Dermis microvascular lymphatic vessel endothelial cell (primary cell): ENCODE data around the gene RORC. TPM values are rescaled to one million over a fixed set of nuclear protein-coding genes. Genes with fewer than 3 reads are reported as not detected.

ENCODE experiments used
- DNase-seq, 2 donors: peaks; one replicate each; pipeline versions ENCODE4 v3.0.0 to v3.0.0-alpha.2; 2010; ENCODE audit warnings: low read depth in 2 of 2
- total RNA-seq: library from RNA; depleted of rRNA; stranded (reverse); fragments of >200 nt; gene quantifications from 2 replicates; pipeline ENCODE4 v1.2.1, GENCODE V29; 2014

RORC gene
- total RNA-seq, 1 donor from 2014 or later = not detected

GRCh38 chr1:151827853-151828252 is 3.7 kb downstream of the RORC start:
- no peak for DNase-seq

DNA sequence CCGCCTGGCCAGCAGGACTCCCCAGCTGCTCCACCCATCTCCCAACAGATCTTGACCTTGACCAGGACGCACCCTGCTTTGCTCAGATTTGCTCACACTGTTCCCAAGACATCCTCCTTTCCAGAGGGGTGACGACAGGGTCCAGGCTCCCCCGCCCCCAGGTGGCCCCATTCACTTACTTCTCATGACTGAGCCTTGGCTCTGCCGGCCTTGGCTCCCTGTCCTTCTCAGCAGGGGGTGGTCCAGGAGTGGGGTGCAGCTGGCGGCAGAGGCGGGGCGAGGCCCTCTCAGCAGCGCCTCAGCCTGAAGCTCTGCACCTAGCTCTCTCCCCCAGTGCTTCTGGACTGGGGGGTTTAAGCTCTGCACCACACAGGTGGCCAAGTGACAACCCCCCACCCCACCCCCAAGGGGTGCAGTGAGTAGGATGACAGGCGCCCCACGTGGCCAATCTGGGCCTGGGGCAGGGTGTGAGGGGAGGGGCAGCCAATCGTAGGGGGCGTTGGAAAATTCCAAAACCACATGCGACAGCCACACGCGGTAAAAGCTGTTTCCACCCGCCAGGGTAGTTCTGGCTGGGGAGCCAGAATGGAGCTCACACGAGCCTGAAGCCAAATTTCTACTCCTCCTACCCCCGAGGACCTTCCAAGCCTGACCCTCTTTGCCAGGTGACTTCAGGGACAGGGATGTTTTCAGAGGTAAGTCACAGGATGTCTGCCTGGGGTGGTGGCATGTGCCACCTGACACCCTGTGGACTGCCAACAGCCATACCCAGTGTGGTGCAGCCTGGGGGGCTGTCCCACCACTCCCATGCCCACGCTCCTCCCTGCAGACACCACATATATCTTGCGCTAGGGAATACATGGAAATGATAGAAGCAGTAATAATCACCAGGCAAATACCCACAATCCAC is 5.6 kb downstream of the RORC start:
- no peak for DNase-seq

- DNase-seq = no peak
These were observed 6.4 kb downstream of the RORC start for GRCh38 chr1:151825204-151825603.

DNA sequence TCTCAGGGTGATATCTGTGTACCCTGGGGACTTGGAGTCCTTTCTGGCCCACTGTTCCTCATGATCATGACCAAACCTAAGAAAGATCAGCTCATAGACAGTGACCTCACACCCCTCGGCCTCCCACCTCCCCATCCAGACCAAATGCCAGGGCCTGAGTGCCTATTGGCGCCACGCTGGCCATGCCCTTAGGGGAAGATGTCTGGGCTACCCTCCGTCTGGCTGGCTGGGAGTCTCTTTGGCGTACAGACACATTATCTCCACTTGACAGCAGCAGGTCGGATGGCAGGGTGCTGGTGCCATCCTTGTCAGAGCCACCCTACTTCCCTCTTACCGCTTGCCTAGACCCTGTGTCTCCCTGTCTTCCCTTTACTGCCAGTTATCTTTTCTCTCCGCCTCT is 8.4 kb downstream of the RORC start:
- DNase-seq = no peak

- no peak for DNase-seq
These were observed 9.2 kb downstream of the RORC start for GRCh38 chr1:151822404-151822803.

GRCh38 chr1:151820940-151821339 is 10.7 kb downstream of the RORC start:
- no peak for DNase-seq

DNA sequence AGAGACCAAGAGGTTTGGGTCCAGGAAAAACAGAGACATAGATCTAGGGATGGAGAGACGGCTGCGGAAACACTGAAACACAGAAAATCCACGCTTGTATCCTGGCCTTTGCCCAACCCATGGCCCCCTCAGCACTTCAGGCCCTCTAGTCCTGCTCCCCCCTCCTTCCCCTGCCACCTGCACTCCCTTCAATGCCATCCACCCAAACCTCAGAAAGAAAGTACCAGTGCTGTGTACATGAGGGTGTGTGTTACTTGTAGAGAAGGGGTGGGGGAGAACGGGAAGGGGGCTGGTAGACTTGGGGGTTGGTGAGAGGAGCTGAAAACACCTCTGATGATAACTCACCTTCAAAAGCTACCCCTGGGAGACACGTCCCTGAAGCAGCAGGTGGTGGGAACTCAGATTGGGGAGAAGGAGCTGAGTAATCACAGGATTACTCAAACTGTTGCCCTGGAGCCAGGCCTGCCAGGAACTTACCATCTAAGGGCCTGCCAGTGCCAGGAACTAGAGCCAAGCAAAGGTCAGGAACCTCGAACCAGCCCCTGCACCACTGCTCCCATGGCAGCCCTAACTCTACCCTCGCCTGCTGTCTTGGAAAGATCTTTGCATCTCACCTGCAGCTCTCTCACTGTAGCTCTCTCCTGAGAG is 11.5 kb downstream of the RORC start:
- DNase-seq = no peak

GRCh38 chr1:151819227-151819835 is 12.3 kb downstream of the RORC start:
- DNase-seq = no peak

DNA sequence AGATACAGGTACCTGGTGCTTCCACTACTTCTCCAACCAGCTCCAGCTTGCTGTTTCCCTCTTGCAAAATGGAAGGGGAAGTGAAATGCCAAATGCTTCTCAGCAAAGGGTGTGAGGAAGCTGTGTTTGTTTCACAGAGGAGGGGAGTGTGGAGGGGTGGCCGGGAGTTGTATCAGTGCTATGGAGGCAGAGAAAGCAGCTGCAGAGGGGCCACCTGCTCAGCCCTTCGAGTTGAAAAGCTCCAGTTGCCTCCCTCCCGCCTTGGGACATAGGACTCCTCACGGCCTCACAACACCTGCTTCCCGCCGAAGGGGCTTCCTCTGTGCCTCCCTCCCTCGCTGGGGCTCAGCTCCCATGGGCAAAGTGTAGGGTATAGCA is 14.3 kb downstream of the RORC start:
- DNase-seq = no peak

DNA sequence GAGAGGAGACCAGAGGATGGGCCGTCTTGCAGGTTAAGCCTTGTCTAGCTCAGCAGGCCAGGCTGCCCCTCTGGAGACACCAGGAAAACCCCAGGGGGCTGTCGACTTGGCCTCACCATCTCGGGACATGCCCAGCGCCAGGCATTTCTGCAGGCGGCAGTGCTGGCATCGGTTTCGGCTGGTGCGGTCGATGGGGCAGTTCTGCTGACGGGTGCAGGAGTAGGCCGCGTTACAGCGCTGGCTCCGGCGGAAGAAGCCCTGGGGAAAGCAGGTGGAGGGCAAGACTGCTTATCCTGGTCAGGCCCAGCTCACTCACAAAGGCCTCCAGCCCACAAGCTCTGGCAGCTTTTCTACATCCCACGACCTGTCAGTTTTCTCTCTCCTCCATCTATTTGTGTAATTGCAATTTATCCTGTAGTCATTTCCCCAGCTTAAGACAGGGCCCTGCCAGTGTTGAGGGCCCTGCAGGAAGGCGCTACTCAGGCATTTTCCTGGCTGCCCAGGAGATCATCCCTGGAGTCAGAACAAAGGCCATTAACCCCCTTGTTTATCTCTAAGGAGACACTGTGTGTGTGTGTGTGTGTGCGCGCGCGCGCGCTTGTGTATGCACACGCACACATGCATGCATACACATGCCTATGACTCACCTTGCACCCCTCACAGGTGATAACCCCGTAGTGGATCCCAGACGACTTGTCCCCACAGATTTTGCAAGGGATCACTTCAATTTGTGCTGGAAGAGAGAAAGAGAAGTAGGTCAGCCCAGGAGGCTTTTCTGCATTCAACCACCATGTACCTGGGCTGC is 14.9 kb downstream of the RORC start:
- no peak for DNase-seq

GRCh38 chr1:151815716-151816327 is 15.8 kb downstream of the RORC start:
- DNase-seq = no peak

GRCh38 chr1:151814971-151815545 is 16.5 kb downstream of the RORC start:
- DNase-seq = no peak

DNA sequence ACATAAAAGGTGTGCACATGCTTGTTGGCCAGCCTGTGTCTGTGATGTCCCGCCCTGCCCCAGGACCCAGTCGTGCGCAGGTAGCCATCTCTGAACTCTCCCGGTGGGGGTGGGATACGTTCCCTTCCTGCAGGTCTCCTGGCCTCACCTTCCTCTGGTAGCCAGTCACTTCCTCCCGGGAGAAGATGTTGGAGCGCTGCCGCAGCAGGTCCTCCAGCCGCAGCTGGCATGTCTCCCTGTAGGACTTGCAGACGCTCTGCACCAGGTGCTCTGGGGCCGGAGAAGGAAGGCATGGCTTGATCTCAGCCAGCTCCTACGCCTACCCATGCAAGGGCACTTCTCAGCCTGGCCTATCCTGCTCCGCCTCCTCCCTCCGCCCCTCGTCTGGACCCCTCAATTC is 17.2 kb downstream of the RORC start:
- DNase-seq = no peak

DNA sequence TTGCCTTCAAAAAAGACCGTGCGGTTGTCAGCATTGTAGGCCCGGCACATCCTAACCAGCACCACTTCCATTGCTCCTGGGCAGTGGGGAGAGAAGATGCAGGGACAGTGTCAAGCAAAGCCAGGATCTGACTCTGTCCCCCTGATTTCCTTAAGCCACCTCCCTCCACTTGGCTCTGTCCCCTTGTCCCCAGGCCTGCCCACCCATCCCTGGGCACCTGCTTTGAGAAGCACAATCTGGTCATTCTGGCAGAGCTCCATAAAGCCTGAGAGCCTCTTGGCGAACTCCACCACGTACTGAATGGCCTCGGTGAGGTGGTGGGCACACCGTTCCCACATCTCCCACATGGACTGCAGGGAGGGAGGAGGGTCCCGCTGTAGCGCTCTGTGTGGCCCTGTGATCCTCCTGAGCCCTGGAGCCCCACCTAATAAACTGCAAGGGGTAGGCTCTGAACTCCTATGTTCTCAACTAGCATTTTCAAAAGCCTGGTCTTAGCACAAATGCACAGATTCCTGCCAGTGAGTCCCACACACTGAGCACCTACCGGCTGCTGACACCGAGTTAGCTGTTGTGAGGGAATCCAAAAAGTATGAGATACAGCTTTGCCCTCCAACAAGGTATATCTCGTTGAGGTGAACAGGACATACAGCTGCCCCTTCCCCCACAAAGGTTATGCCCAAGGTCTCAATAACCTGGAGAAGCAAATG is 18.2 kb downstream of the RORC start:
- no peak for DNase-seq

- DNase-seq = no peak
These were observed 20.4 kb downstream of the RORC start for GRCh38 chr1:151811181-151811580.

DNA sequence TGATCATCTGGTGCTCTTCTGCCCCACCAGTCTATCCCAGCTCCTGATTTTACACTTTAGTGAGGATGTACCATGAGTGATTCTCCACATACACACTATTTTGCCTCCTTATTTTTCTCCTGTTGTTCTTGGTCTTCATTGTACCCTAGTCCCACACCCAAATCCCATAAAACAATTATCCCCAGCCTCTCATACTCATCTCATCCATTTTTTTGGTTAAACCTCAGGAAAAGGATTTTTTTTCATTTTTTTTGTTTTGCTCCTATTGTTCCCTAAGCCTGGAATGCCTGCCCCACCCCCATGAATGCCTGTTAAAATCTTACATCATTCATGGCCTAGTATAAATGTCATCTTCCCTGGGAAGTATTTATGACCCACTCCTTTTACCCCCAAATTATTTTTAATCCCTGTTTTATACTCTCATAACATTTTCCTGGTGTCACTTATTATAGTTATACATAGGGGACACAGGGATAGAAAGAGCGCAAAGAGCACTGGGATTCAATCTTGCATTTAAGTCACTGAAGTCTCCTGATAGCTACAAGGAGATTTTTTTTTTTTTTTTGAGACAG is 21.5 kb downstream of the RORC start:
- no peak for DNase-seq

DNA sequence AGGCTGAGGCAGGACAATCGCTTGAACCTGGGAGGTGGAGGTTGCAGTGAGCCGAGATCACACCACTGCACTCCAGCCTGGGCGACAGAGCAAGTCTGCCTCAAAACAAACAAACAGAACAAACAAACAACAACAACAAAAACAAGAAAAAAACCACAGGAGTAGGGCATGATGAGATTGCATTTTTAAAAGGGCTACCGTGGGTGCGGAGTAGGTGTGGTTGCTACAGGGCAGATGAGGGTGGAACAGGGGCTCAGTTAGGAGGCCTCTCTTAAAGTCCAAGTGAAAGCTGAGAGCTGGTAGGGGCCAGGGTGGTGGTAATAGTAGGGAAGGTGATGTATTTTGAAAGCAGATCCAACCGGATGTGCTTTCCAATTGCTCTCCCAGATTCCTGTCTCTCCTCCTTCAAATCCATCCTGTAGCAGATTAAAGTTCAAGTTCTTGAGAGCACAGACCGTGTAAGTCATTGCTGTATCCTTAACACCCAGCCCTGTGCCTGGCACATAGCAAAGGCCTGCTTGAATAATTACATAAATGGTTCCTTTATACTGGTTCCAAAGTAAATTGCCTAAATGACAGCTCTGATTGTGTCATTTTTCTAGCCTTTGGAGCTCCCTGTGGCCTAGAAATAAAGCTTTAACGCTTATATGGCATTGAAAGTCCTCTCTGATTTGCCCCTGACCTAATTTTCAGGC is 22.2 kb downstream of the RORC start:
- DNase-seq = no peak

GRCh38 chr1:151807766-151808165 is 23.8 kb downstream of the RORC start:
- DNase-seq = no peak

DNA sequence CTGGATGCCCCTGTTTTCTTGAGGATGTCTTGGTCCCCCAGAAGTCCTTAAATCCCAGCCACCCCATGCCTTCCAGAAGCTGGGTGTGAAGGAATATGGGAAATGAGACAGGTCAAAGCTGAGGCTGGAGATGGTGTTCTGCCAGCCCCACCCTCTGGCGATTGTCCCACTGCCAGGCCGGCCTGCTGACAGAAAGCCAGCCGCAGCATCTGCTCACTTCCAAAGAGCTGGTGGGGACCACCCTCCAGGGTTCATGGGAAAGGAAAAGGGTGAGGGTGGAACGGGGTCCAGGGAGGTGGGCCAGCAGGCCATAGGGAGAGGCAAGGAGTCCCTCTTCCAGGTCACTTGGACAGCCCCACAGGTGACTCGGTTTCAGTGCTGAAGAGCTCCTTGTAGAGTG is 24.5 kb downstream of the RORC start:
- DNase-seq = no peak
